HepG2 (cell line): ENCODE data around the gene ITPR1. TPM values are rescaled to one million over a fixed set of nuclear protein-coding genes. Genes with fewer than 3 reads are reported as not detected.

ENCODE experiments used
- ATAC-seq: fragments of 200-7000 bp; cut with Tn5 transposase; 3 replicates; pipeline ENCODE4 v1.9.1; 2020; ENCODE audit warnings: mild to moderate bottlenecking, moderate library complexity
- BruUV-seq: library from RNA; stranded (reverse); fragments of 400-500 nt; replicated peaks from 2 replicates; lab custom pipeline; 2021; lab: Mats Ljungman, UMichigan
- CTCF ChIA-PET: fragments of 300-600 bp; formaldehyde crosslinking; extraction: SDS; loops from one replicate; lab custom pipeline; 2021; ENCODE audit warnings: low total read pairs, inconsistent platforms, low intra/inter-chr PET ratio; lab: Yijun Ruan, JAX
- POLR2A ChIA-PET: fragments of 350-600 bp; sonication (Branson Sonifier 250); formaldehyde crosslinking; loops from one replicate; lab custom pipeline; 2020; ENCODE audit warnings: antibody characterized with exemption, inconsistent platforms; lab: Yijun Ruan, JAX
- DNase-seq: peaks from one replicate; pipeline ENCODE4 v3.0.0-alpha.2; 2015; ENCODE audit warnings: low spot score
- FAIRE-seq: peaks from 3 replicates; lab custom pipeline; 2011; peaks lifted over from hg19 to GRCh38; lab: Jason Lieb, UNC
- H2AFZ ChIP-seq: one replicate; pipeline ENCODE4 v1.6.1; 2011; ENCODE audit warnings: low read length, inconsistent platforms
- H3K27ac ChIP-seq: fragments of 300-600 bp; 3 replicates; pipeline ENCODE4 v1.8.0; 2011; ENCODE audit warnings: mixed run types, mild to moderate bottlenecking, mixed read lengths, low read length, inconsistent platforms; ENCODE audit not compliant: insufficient read depth; ENCODE audit errors: extremely low read length
- H3K27me3 ChIP-seq, 2 experiments: fragments of 200-600 bp in 1 of 2; 2 replicates in 1 of 2; 3 replicates in 1 of 2; pipeline versions ENCODE4 v1.6.0 to v1.8.0; 2011; ENCODE audit warnings: low read length in 2 of 2, mild to moderate bottlenecking in 2 of 2, moderate library complexity in 2 of 2, inconsistent platforms in 1 of 2; ENCODE audit not compliant: insufficient read depth in 2 of 2, control insufficient read depth in 1 of 2
- H3K36me3 ChIP-seq, 2 experiments: fragments of 200-600 bp in 1 of 2; replicated peaks in 1 of 2; 2 replicates in 1 of 2; 3 replicates in 1 of 2; pipeline versions ENCODE4 v1.5.1 to v1.8.0; 2011; ENCODE audit warnings: low read length in 2 of 2, inconsistent platforms in 1 of 2; ENCODE audit not compliant: insufficient read depth in 2 of 2, control insufficient read depth in 1 of 2
- H3K4me1 ChIP-seq: 2 replicates; pipeline ENCODE4 v1.5.1; 2012; ENCODE audit warnings: low read length, inconsistent platforms; ENCODE audit not compliant: insufficient read depth
- H3K4me2 ChIP-seq: 2 replicates; pipeline ENCODE4 v1.6.0; 2011; ENCODE audit warnings: low read depth, low read length, inconsistent platforms
- H3K4me3 ChIP-seq, 3 experiments: fragments of 200-600 bp in 1 of 3; sonication (generic), shearing (Covaris generic) in 1 of 3; replicated peaks in 1 of 3; 2 replicates each; pipeline ENCODE4 v1.5.1; 2011 to 2016; ENCODE audit warnings: low read length in 3 of 3, inconsistent platforms in 2 of 3, low read depth in 2 of 3, mild to moderate bottlenecking in 2 of 3, control low read depth in 1 of 3, mixed read lengths in 1 of 3; ENCODE audit not compliant: insufficient read depth in 1 of 3
- H3K79me2 ChIP-seq: one replicate; pipeline ENCODE4 v1.6.1; 2011; ENCODE audit warnings: low read length, inconsistent platforms; ENCODE audit not compliant: insufficient read depth
- H3K9ac ChIP-seq: 2 replicates; pipeline ENCODE4 v1.6.0; 2011; ENCODE audit warnings: mild to moderate bottlenecking, low read depth, low read length, inconsistent platforms; ENCODE audit not compliant: insufficient read depth
- H3K9me3 ChIP-seq: 2 replicates; pipeline ENCODE4 v1.5.1; 2012; ENCODE audit warnings: mild to moderate bottlenecking, low read length
- H4K20me1 ChIP-seq: 2 replicates; pipeline ENCODE4 v1.6.0; 2011; ENCODE audit warnings: inconsistent platforms, mild to moderate bottlenecking, low read length, moderate library complexity; ENCODE audit not compliant: insufficient read depth
- ADNP ChIP-seq: sonication (generic); formaldehyde crosslinking; IDR thresholded peaks from 2 replicates; pipeline ENCODE4 v1.4.0; 2020; ENCODE audit warnings: missing genetic modification reagents
- BHLHE40 ChIP-seq: IDR thresholded peaks from 2 replicates; pipeline ENCODE4 v1.6.1; 2011; ENCODE audit warnings: low read length, improper control_type of control experiment
- GATAD2A ChIP-seq: IDR thresholded peaks from 2 replicates; pipeline ENCODE4 v1.6.1; 2016
- MTF1 ChIP-seq: sonication (generic); formaldehyde crosslinking; IDR thresholded peaks from 2 replicates; pipeline ENCODE4 v1.5.0; 2020; ENCODE audit warnings: missing genetic modification reagents
- NONO ChIP-seq, 2 experiments: fragments of 450-650 bp in 1 of 2; sonication (generic) in 1 of 2; formaldehyde crosslinking in 1 of 2; IDR thresholded peaks in 1 of 2; conservative IDR thresholded peaks in 1 of 2; 2 replicates each; pipeline versions ENCODE4 v1.6.1 to v1.8.0; 2017 to 2022; ENCODE audit warnings: mild to moderate bottlenecking in 1 of 2, missing genetic modification reagents in 1 of 2, moderate library complexity in 1 of 2
- NPAS2 ChIP-seq: sonication (generic); formaldehyde crosslinking; IDR thresholded peaks from 2 replicates; pipeline ENCODE4 v1.8.0; 2022; ENCODE audit warnings: mild to moderate bottlenecking, missing genetic modification reagents, borderline replicate concordance
- NR0B2 ChIP-seq: sonication (generic); formaldehyde crosslinking; IDR thresholded peaks from 2 replicates; pipeline ENCODE4 v1.4.0; 2020; ENCODE audit warnings: mild to moderate bottlenecking, missing genetic modification reagents
- NR1H2 ChIP-seq: sonication (generic); formaldehyde crosslinking; IDR thresholded peaks from 2 replicates; pipeline ENCODE4 v1.8.1; 2022; ENCODE audit warnings: low read depth, missing genetic modification reagents, borderline replicate concordance
- ONECUT2 ChIP-seq: sonication (generic); formaldehyde crosslinking; IDR thresholded peaks from 2 replicates; pipeline ENCODE4 v1.4.0; 2020; ENCODE audit warnings: missing genetic modification reagents
- PCBP2 ChIP-seq: fragments of 200-400 bp; formaldehyde crosslinking; optimal IDR thresholded peaks from 2 replicates; pipeline ENCODE3; 2018; ENCODE audit warnings: low read length, low read depth; ENCODE audit not compliant: poor library complexity, severe bottlenecking
- SAP130 ChIP-seq: IDR thresholded peaks from 2 replicates; pipeline ENCODE4 v1.6.1; 2016; ENCODE audit warnings: low read depth
- ZBTB20 ChIP-seq: sonication (generic); formaldehyde crosslinking; IDR thresholded peaks from 2 replicates; pipeline ENCODE4 v1.8.1; 2023; ENCODE audit warnings: missing genetic modification reagents, low read depth, mild to moderate bottlenecking, borderline replicate concordance
- ZNF264 ChIP-seq: sonication (generic); formaldehyde crosslinking; IDR thresholded peaks from 2 replicates; pipeline ENCODE4 v1.4.0; 2020; ENCODE audit warnings: missing genetic modification reagents
- ZNF354B ChIP-seq: sonication (generic); formaldehyde crosslinking; IDR thresholded peaks from 2 replicates; pipeline ENCODE4 v1.8.0; 2022; ENCODE audit warnings: mild to moderate bottlenecking, missing genetic modification reagents
- ZNF546 ChIP-seq: sonication (generic); formaldehyde crosslinking; conservative IDR thresholded peaks from 2 replicates; pipeline ENCODE4 v1.8.1; 2023; ENCODE audit warnings: mild to moderate bottlenecking, missing genetic modification reagents
- ZNF547 ChIP-seq: sonication (generic); formaldehyde crosslinking; IDR thresholded peaks from 2 replicates; pipeline ENCODE4 v1.5.1; 2020; ENCODE audit warnings: mild to moderate bottlenecking, missing genetic modification reagents
- ZNF740 ChIP-seq: sonication (generic); formaldehyde crosslinking; IDR thresholded peaks from 2 replicates; pipeline ENCODE4 v1.4.0; 2020; ENCODE audit warnings: missing genetic modification reagents
- ZNF75D ChIP-seq: sonication (generic); formaldehyde crosslinking; IDR thresholded peaks from 2 replicates; pipeline ENCODE4 v1.8.1; 2023; ENCODE audit warnings: missing genetic modification reagents, mild to moderate bottlenecking, borderline replicate concordance
- ZZZ3 ChIP-seq: sonication (generic); formaldehyde crosslinking; IDR thresholded peaks from 2 replicates; pipeline ENCODE4 v1.4.0; 2020; ENCODE audit warnings: missing genetic modification reagents, mild to moderate bottlenecking, borderline replicate concordance
- WGBS: methylation state at CpG from one replicate; pipeline ENCODE4 v1.1.6; 2017; ENCODE audit warnings: low lambda C conversion rate; 5-methylcytosine and 5-hydroxymethylcytosine counted together
- in situ Hi-C: cut with HindIII; loops from 2 replicates; pipeline ENCODE4 v1.10.0; 2017; ENCODE audit warnings: low pct_unique_long_range_greater_than_20kb; ENCODE audit not compliant: extremely low pct_ligation_motif_present
- intact Hi-C: fragments of 100-400 bp; cut with micrococcal nuclease; formaldehyde crosslinking; loops from one replicate; pipeline ENCODE4 v1.10.0; 2022; ENCODE audit not compliant: unreplicated experiment
- polyA plus RNA-seq, 8 experiments: library from polyadenylated mRNA; depleted of rRNA in 3 of 8; stranded (reverse) in 7 of 8; unstranded in 1 of 8; fragments of >200 nt; fragmentation: Illumina TruSeq in 4 of 8; extraction: Trizol in 4 of 8; gene quantifications; 2 replicates each; pipeline versions ENCODE4 v1.2.1 to v1.2.3, GENCODE V29; 2011 to 2016; ENCODE audit warnings: low read depth in 4 of 8, missing spikeins in 1 of 8, mixed read lengths in 1 of 8; ENCODE audit not compliant: insufficient read depth in 1 of 8
- total RNA-seq, 5 experiments: library from RNA; depleted of rRNA; stranded (reverse); fragments of >200 nt; fragmentation: Illumina TruSeq; extraction: Trizol; gene quantifications; 2 replicates each; pipeline ENCODE4 v1.2.3, GENCODE V29; 2016; ENCODE audit warnings: low read depth in 1 of 5

The ITPR1 gene
- total and polyA plus RNA-seq, 2 of the 13 experiments (the other 11 are each of a cell fraction or from before 2014, with no cell fraction given) = 10.0 to 11.4 TPM

- WGBS = 94% methylated on average over 14 of the region's 14 CpGs
- no peaks in the 10 kb centered on the region for H3K9me3 ChIP-seq
- DNase-seq (no peak), FAIRE-seq (no peak), ATAC-seq (no peak)
- H3K36me3 ChIP-seq = no peaks in the 10 kb centered on the region
- H3K79me2 ChIP-seq = no peaks in the 10 kb centered on the region
- H2AFZ ChIP-seq = no peak overlapping the region
- H3K4me2 ChIP-seq = no peak overlapping the region
- ChIA-PET CTCF (no interaction called here), POLR2A (no interaction called here)
- BruUV-seq = no TSS peak
- H3K9ac ChIP-seq = no peak overlapping the region
- H3K4me3 ChIP-seq = no peak overlapping the region
- no peaks in the 10 kb centered on the region for H3K4me1 ChIP-seq
- TF ChIP-seq ZNF264 (CRISPR knock-in tag) = no peak
- TF ChIP-seq ZZZ3 (CRISPR knock-in tag) = no peak
- no peak for TF ChIP-seq NR0B2 (CRISPR knock-in tag)
- no peak for TF ChIP-seq ADNP (CRISPR knock-in tag)
- no peak for TF ChIP-seq NPAS2 (CRISPR knock-in tag)
- intact Hi-C loops (no loop called here), in situ Hi-C loops (no loop called here)
- no peaks in the 10 kb centered on the region for H3K27me3 ChIP-seq
- no peak overlapping the region for H3K27ac ChIP-seq
- no peaks in the 10 kb centered on the region for H4K20me1 ChIP-seq
Measured at GRCh38 chr3:4799266-4800256, 306.4 kb downstream of the ITPR1 start.

- Histone ChIP-seq H4K20me1 (no peaks in the 10 kb centered on the region), H3K9ac (no peak overlapping the region), H2AFZ (no peak overlapping the region), H3K4me1 (no peaks in the 10 kb centered on the region), H3K9me3 (no peaks in the 10 kb centered on the region), H3K4me2 (no peak overlapping the region), H3K27ac (no peak overlapping the region), H3K4me3 (no peak overlapping the region), H3K27me3 (no peaks in the 10 kb centered on the region), H3K36me3 (no peaks in the 10 kb centered on the region), H3K79me2 (no peaks in the 10 kb centered on the region)
- CTCF ChIA-PET = no interaction called here
- POLR2A ChIA-PET = no interaction called here
- no peak for ATAC-seq
- no peak for DNase-seq
- WGBS = 97% methylated on average over 4 of the region's 4 CpGs
- intact Hi-C loops (no loop called here), in situ Hi-C loops (no loop called here)
- no peak for FAIRE-seq
- BruUV-seq = no TSS peak
- TF ChIP-seq MTF1 = no peak
- TF ChIP-seq PCBP2 = no peak
- no peak for TF ChIP-seq ZNF740 (CRISPR knock-in tag)
- TF ChIP-seq BHLHE40 = no peak
- no peak for TF ChIP-seq ZNF547 (CRISPR knock-in tag)
- TF ChIP-seq SAP130 (CRISPR knock-in tag) = no peak
- no peak for TF ChIP-seq ONECUT2 (CRISPR knock-in tag)
- no peak for TF ChIP-seq ZNF546 (CRISPR knock-in tag)
- TF ChIP-seq ZNF354B (CRISPR knock-in tag) = no peak
- TF ChIP-seq NONO (IDR thresholded peaks at IDR 0.05) = no peak
- TF ChIP-seq NONO (CRISPR knock-in tag; conservative IDR thresholded peaks at IDR 0.05) = no peak
- no peak for TF ChIP-seq ZBTB20
- TF ChIP-seq ZNF75D (CRISPR knock-in tag) = no peak
- TF ChIP-seq NR1H2 (CRISPR knock-in tag) = no peak
- TF ChIP-seq GATAD2A (CRISPR knock-in tag) = no peak
Measured at GRCh38 chr3:4800595-4800994, 307.4 kb downstream of the ITPR1 start.
